Osteocyte (in vitro differentiated cells): ENCODE measurements around the gene RADX. TPM values are rescaled to one million over a fixed set of nuclear protein-coding genes. Genes with fewer than 3 reads are reported as not detected.

Source experiments
- DNase-seq: peaks from one replicate; pipeline ENCODE4 v3.0.0; 2021; ENCODE audit warnings: mixed read lengths; ENCODE audit not compliant: unreplicated experiment; ENCODE audit errors: extremely low spot score
- H3K27ac Mint-ChIP-seq: one replicate; pipeline ENCODE4 v1.8.0; 2021; ENCODE audit warnings: mild to moderate bottlenecking, mixed read lengths; ENCODE audit not compliant: unreplicated experiment
- H3K27me3 Mint-ChIP-seq: one replicate; pipeline ENCODE4 v1.8.0; 2021; ENCODE audit warnings: mixed read lengths; ENCODE audit not compliant: unreplicated experiment
- H3K36me3 Mint-ChIP-seq: one replicate; pipeline ENCODE4 v1.8.0; 2021; ENCODE audit warnings: mixed read lengths; ENCODE audit not compliant: unreplicated experiment
- H3K4me1 Mint-ChIP-seq: one replicate; pipeline ENCODE4 v1.8.0; 2021; ENCODE audit warnings: mixed read lengths; ENCODE audit not compliant: unreplicated experiment
- H3K4me3 Mint-ChIP-seq: one replicate; pipeline ENCODE4 v1.8.0; 2021; ENCODE audit warnings: mild to moderate bottlenecking, moderate library complexity, mixed read lengths; ENCODE audit not compliant: unreplicated experiment
- H3K9me3 Mint-ChIP-seq: one replicate; pipeline ENCODE4 v1.8.0; 2021; ENCODE audit warnings: mixed read lengths; ENCODE audit not compliant: unreplicated experiment
- CTCF ChIP-seq: fragments of 200-600 bp; sonication (generic); IDR thresholded peaks from 2 replicates; pipeline ENCODE4 v1.5.0; 2021; ENCODE audit warnings: antibody characterized with exemption, mild to moderate bottlenecking, moderate library complexity
- total RNA-seq: library from RNA; stranded (reverse); gene quantifications from 2 replicates; pipeline ENCODE4 v1.2.1, GENCODE V29; 2021

The RADX gene
- total RNA-seq, 1 donor from 2014 or later = not detected

DNA sequence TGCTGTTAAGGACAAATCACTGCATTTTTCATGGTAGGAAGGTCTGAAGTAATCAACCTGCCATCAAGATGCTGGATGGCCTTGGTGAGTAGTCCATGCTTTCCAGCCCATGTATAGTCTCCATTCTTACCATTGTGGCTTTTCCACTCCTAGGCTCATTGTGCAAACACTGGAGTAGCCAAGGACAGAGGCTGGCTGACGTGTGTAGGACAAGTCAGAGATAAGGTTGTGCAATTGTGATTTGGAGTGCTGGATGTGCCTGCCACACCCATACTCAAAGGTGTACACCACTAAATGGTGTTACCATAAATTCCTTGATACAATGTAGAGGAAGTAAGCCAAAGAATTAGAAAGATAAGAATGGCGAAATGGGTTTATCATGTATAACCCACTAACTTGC lies 26.3 kb upstream of the RADX start:
- H3K27me3 Mint-ChIP-seq = no peaks in the 10 kb centered on the region
- no peak for DNase-seq
- no peaks in the 10 kb centered on the region for H3K36me3 Mint-ChIP-seq
- H3K4me3 Mint-ChIP-seq = no peak overlapping the region
- TF ChIP-seq CTCF = no peak
- peaks cover 6% of the 10 kb centered on the region for H3K9me3 Mint-ChIP-seq
- no peaks in the 10 kb centered on the region for H3K4me1 Mint-ChIP-seq
- no peak overlapping the region for H3K27ac Mint-ChIP-seq

DNA sequence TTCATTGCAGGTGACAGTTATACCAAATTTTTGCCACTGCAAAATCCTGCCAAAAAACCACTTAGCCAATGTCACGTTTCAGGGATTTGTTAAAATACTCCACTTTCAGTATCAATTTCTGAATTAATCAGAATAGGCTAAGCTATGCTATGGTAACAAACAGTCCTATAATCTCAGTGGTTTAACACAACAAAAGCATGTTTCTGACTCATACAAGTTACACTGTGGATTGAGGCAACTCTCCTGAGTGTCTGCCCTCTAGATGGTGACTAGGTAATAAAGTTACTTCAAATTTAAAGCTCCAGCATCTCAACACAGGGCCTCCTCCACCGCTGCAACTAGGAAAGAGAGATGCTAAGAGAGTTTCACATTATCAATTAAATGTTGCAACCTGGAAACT lies 23.0 kb upstream of the RADX start:
- Mint-ChIP-seq H3K36me3 (no peaks in the 10 kb centered on the region), H3K9me3 (no peaks in the 10 kb centered on the region), H3K4me1 (no peaks in the 10 kb centered on the region), H3K4me3 (no peak overlapping the region), H3K27me3 (no peaks in the 10 kb centered on the region), H3K27ac (no peak overlapping the region)
- TF ChIP-seq CTCF = no peak
- no peak for DNase-seq

GRCh38 chrX:106599411-106599810 lies 12.4 kb upstream of the RADX start:
- DNase-seq = no peak
- TF ChIP-seq CTCF = no peak
- H3K4me3 Mint-ChIP-seq = no peak overlapping the region
- H3K27me3 Mint-ChIP-seq = no peaks in the 10 kb centered on the region
- H3K27ac Mint-ChIP-seq = no peak overlapping the region
- peaks cover 17% of the 10 kb centered on the region for H3K9me3 Mint-ChIP-seq
- no peaks in the 10 kb centered on the region for H3K4me1 Mint-ChIP-seq
- no peaks in the 10 kb centered on the region for H3K36me3 Mint-ChIP-seq

GRCh38 chrX:106606571-106606970 lies 5.2 kb upstream of the RADX start:
- H3K27me3 Mint-ChIP-seq = peaks cover 4% of the 10 kb centered on the region
- H3K27ac Mint-ChIP-seq = no peak overlapping the region

GRCh38 chrX:106608016-106608415 lies 3.8 kb upstream of the RADX start:
- TF ChIP-seq CTCF = no peak
- no peak overlapping the region for H3K4me3 Mint-ChIP-seq
- peaks cover 7% of the 10 kb centered on the region for H3K4me1 Mint-ChIP-seq
- H3K36me3 Mint-ChIP-seq = no peaks in the 10 kb centered on the region
- no peak for DNase-seq
- no peak overlapping the region for H3K27ac Mint-ChIP-seq
- peaks cover 10% of the 10 kb centered on the region for H3K27me3 Mint-ChIP-seq
- H3K9me3 Mint-ChIP-seq = peaks cover 12% of the 10 kb centered on the region

More at GRCh38 chrX:106606571-106606970, 5.2 kb upstream of the RADX start:
- peaks cover 15% of the 10 kb centered on the region for H3K9me3 Mint-ChIP-seq
- H3K4me3 Mint-ChIP-seq = no peak overlapping the region
- TF ChIP-seq CTCF = no peak
- H3K36me3 Mint-ChIP-seq = no peaks in the 10 kb centered on the region
- no peaks in the 10 kb centered on the region for H3K4me1 Mint-ChIP-seq
- DNase-seq = no peak
